Calu3 (cell line): ENCODE results near the gene MACROD2. TPM values are rescaled to one million over a fixed set of nuclear protein-coding genes. Genes with fewer than 3 reads are reported as not detected.

ENCODE experiments used
- BruUV-seq: library from RNA; stranded (reverse); fragments of 400-500 nt; replicated peaks from 2 replicates; lab custom pipeline; 2021; lab: Mats Ljungman, UMichigan
- CTCF ChIA-PET: fragments of 300-600 bp; sonication (Branson Sonifier 250); formaldehyde crosslinking; loops from one replicate; lab custom pipeline; 2022; ENCODE audit warnings: antibody characterized with exemption; lab: Charles Lee
- DNase-seq: peaks from one replicate; pipeline ENCODE4 v3.0.0; 2022
- H3K27ac Mint-ChIP-seq: one replicate; pipeline ENCODE4 v1.8.0; 2022; ENCODE audit warnings: mixed read lengths; ENCODE audit not compliant: unreplicated experiment
- H3K27me3 Mint-ChIP-seq: one replicate; pipeline ENCODE4 v1.8.0; 2022; ENCODE audit warnings: mixed read lengths; ENCODE audit not compliant: unreplicated experiment
- H3K36me3 Mint-ChIP-seq: one replicate; pipeline ENCODE4 v1.8.0; 2022; ENCODE audit warnings: mild to moderate bottlenecking, moderate library complexity, mixed read lengths; ENCODE audit not compliant: insufficient read depth, unreplicated experiment
- H3K4me1 Mint-ChIP-seq: one replicate; pipeline ENCODE4 v1.8.0; 2022; ENCODE audit warnings: mild to moderate bottlenecking, low read depth, mixed read lengths; ENCODE audit not compliant: unreplicated experiment
- H3K4me3 Mint-ChIP-seq: one replicate; pipeline ENCODE4 v1.8.0; 2022; ENCODE audit warnings: mild to moderate bottlenecking, low read depth, moderate library complexity, mixed read lengths; ENCODE audit not compliant: unreplicated experiment
- H3K9me3 Mint-ChIP-seq: one replicate; pipeline ENCODE4 v1.8.0; 2022; ENCODE audit warnings: low read depth, mixed read lengths; ENCODE audit not compliant: unreplicated experiment
- CTCF ChIP-seq: fragments of 200-600 bp; IDR thresholded peaks from one replicate; pipeline ENCODE4 v1.8.0; 2022; ENCODE audit warnings: antibody characterized with exemption; ENCODE audit not compliant: unreplicated experiment
- intact Hi-C: fragments of 100-400 bp; cut with micrococcal nuclease; formaldehyde crosslinking; loops from one replicate; pipeline ENCODE4 v1.10.0; 2022; ENCODE audit not compliant: unreplicated experiment
- total RNA-seq: library from RNA; stranded (reverse); gene quantifications from 2 replicates; pipeline ENCODE4 v1.2.3, GENCODE V29; 2022

The MACROD2 gene
- total RNA-seq, 1 experiment from 2014 or later = 29.4 TPM

- no peak for DNase-seq
- Mint-ChIP-seq H3K27ac (no peak overlapping the region), H3K4me1 (no peaks in the 10 kb centered on the region), H3K27me3 (no peaks in the 10 kb centered on the region), H3K4me3 (no peak overlapping the region), H3K9me3 (no peaks in the 10 kb centered on the region), H3K36me3 (no peaks in the 10 kb centered on the region)
- BruUV-seq = no TSS peak
- intact Hi-C loops = no loop called here
- CTCF ChIA-PET = no interaction called here
- no peak for TF ChIP-seq CTCF
Observed at GRCh38 chr20:15185913-15186312, 1190.6 kb downstream of the MACROD2 start.

- intact Hi-C loops = no loop called here
- no peaks in the 10 kb centered on the region for H3K4me1 Mint-ChIP-seq
- H3K27me3 Mint-ChIP-seq = no peaks in the 10 kb centered on the region
- CTCF ChIA-PET = no interaction called here
- no peaks in the 10 kb centered on the region for H3K9me3 Mint-ChIP-seq
- no peak for DNase-seq
- no TSS peak for BruUV-seq
- TF ChIP-seq CTCF = no peak
- H3K36me3 Mint-ChIP-seq = no peaks in the 10 kb centered on the region
- H3K27ac Mint-ChIP-seq = no peak overlapping the region
- no peak overlapping the region for H3K4me3 Mint-ChIP-seq
Observed at GRCh38 chr20:15187612-15188011, 1192.3 kb downstream of the MACROD2 start.

- intact Hi-C loops = no loop called here
- Mint-ChIP-seq H3K27ac (no peak overlapping the region), H3K4me3 (no peak overlapping the region), H3K4me1 (no peaks in the 10 kb centered on the region), H3K9me3 (no peaks in the 10 kb centered on the region), H3K27me3 (no peaks in the 10 kb centered on the region), H3K36me3 (no peaks in the 10 kb centered on the region)
- CTCF ChIA-PET = no interaction called here
- no TSS peak for BruUV-seq
- TF ChIP-seq CTCF = no peak
- DNase-seq = no peak
Observed at GRCh38 chr20:15188415-15188814, 1193.1 kb downstream of the MACROD2 start.

- no peaks in the 10 kb centered on the region for H3K36me3 Mint-ChIP-seq
- no peaks in the 10 kb centered on the region for H3K27me3 Mint-ChIP-seq
- H3K4me1 Mint-ChIP-seq = no peaks in the 10 kb centered on the region
- DNase-seq = no peak
- no TSS peak for BruUV-seq
- intact Hi-C loops = no loop called here
- H3K27ac Mint-ChIP-seq = no peak overlapping the region
- CTCF ChIA-PET = no interaction called here
- H3K4me3 Mint-ChIP-seq = no peak overlapping the region
- no peak for TF ChIP-seq CTCF
- no peaks in the 10 kb centered on the region for H3K9me3 Mint-ChIP-seq
Observed at GRCh38 chr20:15191082-15191723, 1195.9 kb downstream of the MACROD2 start.
